HCT116 (cell line): ENCODE data around the gene TECTA. TPM values are rescaled to one million over a fixed set of nuclear protein-coding genes. Genes with fewer than 3 reads are reported as not detected.

ENCODE experiments used
- ATAC-seq: fragments of 200-7000 bp; cut with Tn5 transposase; 2 replicates; pipeline ENCODE4 v1.9.1; 2020; ENCODE audit warnings: mild to moderate bottlenecking, moderate library complexity
- BruUV-seq: library from RNA; stranded (reverse); fragments of 400-500 nt; replicated peaks from 2 replicates; lab custom pipeline; 2021; lab: Mats Ljungman, UMichigan
- CTCF ChIA-PET: fragments of 300-600 bp; sonication (Branson Sonifier 250); formaldehyde crosslinking; loops from one replicate; lab custom pipeline; 2021; ENCODE audit warnings: antibody characterized with exemption; lab: Charles Lee
- POLR2A ChIA-PET: fragments of 300-600, 350-600 bp; sonication (Branson Sonifier 250); formaldehyde crosslinking; loops from one replicate; lab custom pipeline; 2021; ENCODE audit warnings: antibody characterized with exemption; lab: Charles Lee
- RAD21 ChIA-PET, 2 experiments: fragments of 300-600 bp; sonication (Branson Sonifier 250); formaldehyde crosslinking; loops; one replicate each; lab custom pipeline; 2023; ENCODE audit warnings: low total read pairs in 2 of 2; ENCODE audit not compliant: uncharacterized antibody in 2 of 2, unreplicated experiment in 2 of 2, low non-redundant PET in 1 of 2; lab: Charles Lee
- DNase-seq: peaks from one replicate; pipeline ENCODE4 v3.0.0-alpha.2; 2010; ENCODE audit warnings: low read depth, low spot score
- H2AFZ ChIP-seq: fragments of 200-600 bp; shearing (Covaris generic), sonication (generic); 2 replicates; pipeline ENCODE4 v1.6.1; 2017; ENCODE audit warnings: low read depth, mixed run types, mixed read lengths, antibody characterized with exemption, low read length; ENCODE audit not compliant: poor library complexity, severe bottlenecking
- H3K27ac ChIP-seq: 2 replicates; pipeline ENCODE4 v1.5.1; 2012; ENCODE audit warnings: low read depth, low read length
- H3K27me3 ChIP-seq: fragments of 200-600 bp; sonication (generic); 2 replicates; pipeline ENCODE4 v1.6.1; 2016; ENCODE audit warnings: mixed run types, low read length, mixed read lengths; ENCODE audit not compliant: insufficient read depth
- H3K36me3 ChIP-seq, 2 experiments: fragments of 200-500 bp in 1 of 2; fragments of 200-600 bp in 1 of 2; sonication (Bioruptor generic) in 1 of 2; sonication (generic) in 1 of 2; 2 replicates each; pipeline versions ENCODE4 v1.5.1 to v1.6.1; 2014 to 2016; ENCODE audit warnings: low read length in 2 of 2, inconsistent platforms in 1 of 2, mixed read lengths in 1 of 2, mixed run types in 1 of 2; ENCODE audit not compliant: insufficient read depth in 2 of 2, control insufficient read depth in 1 of 2
- H3K4me1 ChIP-seq, 2 experiments: fragments of 200-600 bp in 1 of 2; sonication (generic) in 1 of 2; 2 replicates each; pipeline versions ENCODE4 v1.5.1 to v1.6.1; 2012 to 2017; ENCODE audit warnings: low read length in 2 of 2, inconsistent platforms in 1 of 2, mild to moderate bottlenecking in 1 of 2, mixed read lengths in 1 of 2, mixed run types in 1 of 2, moderate library complexity in 1 of 2; ENCODE audit not compliant: insufficient read depth in 2 of 2, control insufficient read depth in 1 of 2
- H3K4me2 ChIP-seq: fragments of 200-600 bp; sonication (generic); 2 replicates; pipeline ENCODE4 v1.6.1; 2017; ENCODE audit warnings: mixed run types, low read length, mixed read lengths
- H3K4me3 ChIP-seq, 2 experiments: fragments of 200-600 bp in 1 of 2; sonication (generic) in 1 of 2; replicated peaks in 1 of 2; 2 replicates each; pipeline ENCODE4 v1.5.1; 2011 to 2016; ENCODE audit warnings: low read length in 2 of 2, control low read depth in 1 of 2, low read depth in 1 of 2, mild to moderate bottlenecking in 1 of 2, mixed read lengths in 1 of 2, mixed run types in 1 of 2
- H3K79me2 ChIP-seq: fragments of 200-600 bp; sonication (generic); 2 replicates; pipeline ENCODE4 v1.6.1; 2017; ENCODE audit warnings: mild to moderate bottlenecking, mixed run types, low read length, moderate library complexity, mixed read lengths; ENCODE audit not compliant: insufficient read depth
- H3K9ac ChIP-seq: fragments of 200-600 bp; sonication (generic); 2 replicates; pipeline ENCODE4 v1.6.1; 2016; ENCODE audit warnings: low read length, mixed read lengths
- H3K9me2 ChIP-seq: fragments of 200-600 bp; sonication (generic), shearing (Covaris generic); 2 replicates; pipeline ENCODE4 v1.6.1; 2017; ENCODE audit warnings: mixed run types, mild to moderate bottlenecking, moderate library complexity; ENCODE audit not compliant: insufficient read depth
- H3K9me3 ChIP-seq, 2 experiments: fragments of 200-500 bp in 1 of 2; fragments of 200-600 bp in 1 of 2; sonication (Bioruptor generic) in 1 of 2; sonication (generic) in 1 of 2; 2 replicates each; pipeline ENCODE4 v1.6.1; 2014 to 2017; ENCODE audit warnings: low read length in 2 of 2, mixed read lengths in 2 of 2, inconsistent platforms in 1 of 2, low read depth in 1 of 2, mild to moderate bottlenecking in 1 of 2, mixed run types in 1 of 2, moderate library complexity in 1 of 2; ENCODE audit not compliant: control insufficient read depth in 1 of 2, insufficient read depth in 1 of 2
- H4K20me1 ChIP-seq: fragments of 200-600 bp; sonication (generic), shearing (Covaris generic); 2 replicates; pipeline ENCODE4 v1.6.1; 2017; ENCODE audit warnings: mixed run types, mild to moderate bottlenecking, moderate library complexity; ENCODE audit not compliant: insufficient read depth
- ATF3 ChIP-seq: IDR thresholded peaks from 2 replicates; pipeline ENCODE4 v1.6.1; 2012
- CEBPB ChIP-seq: IDR thresholded peaks from 2 replicates; pipeline ENCODE4 v1.6.1; 2012; ENCODE audit warnings: low read depth
- EGR1 ChIP-seq: IDR thresholded peaks from 2 replicates; pipeline ENCODE4 v1.6.1; 2012; ENCODE audit warnings: low read depth
- ELF1 ChIP-seq: IDR thresholded peaks from 2 replicates; pipeline ENCODE4 v1.6.1; 2012; ENCODE audit warnings: low read depth, borderline replicate concordance
- POLR2A ChIP-seq: IDR thresholded peaks from 2 replicates; pipeline ENCODE4 v1.7.0; 2011; ENCODE audit warnings: borderline replicate concordance; ENCODE audit not compliant: insufficient read depth, insufficient read length; ENCODE audit errors: extremely low read depth
- POLR2AphosphoS5 ChIP-seq: IDR thresholded peaks from 2 replicates; pipeline ENCODE4 v1.6.1; 2011; ENCODE audit warnings: mild to moderate bottlenecking, low read depth, low read length, moderate library complexity
- REST ChIP-seq: IDR thresholded peaks from 2 replicates; pipeline ENCODE4 v1.6.1; 2012; ENCODE audit warnings: low read depth
- SIN3A ChIP-seq: IDR thresholded peaks from 2 replicates; pipeline ENCODE4 v1.6.1; 2012; ENCODE audit warnings: low read depth
- TCF7L2 ChIP-seq: IDR thresholded peaks from 2 replicates; pipeline ENCODE4 v1.7.0; 2011; ENCODE audit warnings: borderline replicate concordance, inconsistent platforms; ENCODE audit not compliant: insufficient read depth, insufficient read length; ENCODE audit errors: extremely low read depth
- YY1 ChIP-seq: IDR thresholded peaks from 2 replicates; pipeline ENCODE4 v1.6.1; 2011; ENCODE audit warnings: low read length, low read depth, moderate library complexity, mild to moderate bottlenecking; ENCODE audit not compliant: insufficient replicate concordance; ENCODE audit errors: extremely low read depth
- intact Hi-C: fragments of 100-400 bp; cut with micrococcal nuclease; formaldehyde crosslinking; loops from 2 replicates; pipeline ENCODE4 v1.10.0; 2022
- total RNA-seq: library from RNA; stranded (reverse); gene quantifications from one replicate; pipeline ENCODE4 v1.2.1, GENCODE V29; 2021; ENCODE audit not compliant: unreplicated experiment
- TF ChIP-seq, protein P1 (sequence below): IDR thresholded peaks from 2 replicates; pipeline ENCODE4 v1.6.1; 2011; ENCODE audit warnings: mild to moderate bottlenecking, low read length, moderate library complexity; ENCODE audit not compliant: insufficient replicate concordance; ENCODE audit errors: extremely low read depth
- TF ChIP-seq, protein P2 (sequence below): IDR thresholded peaks from 2 replicates; pipeline ENCODE4 v1.6.1; 2012

TECTA gene
- total RNA-seq, 1 experiment from 2014 or later: 0.81 TPM

DNA sequence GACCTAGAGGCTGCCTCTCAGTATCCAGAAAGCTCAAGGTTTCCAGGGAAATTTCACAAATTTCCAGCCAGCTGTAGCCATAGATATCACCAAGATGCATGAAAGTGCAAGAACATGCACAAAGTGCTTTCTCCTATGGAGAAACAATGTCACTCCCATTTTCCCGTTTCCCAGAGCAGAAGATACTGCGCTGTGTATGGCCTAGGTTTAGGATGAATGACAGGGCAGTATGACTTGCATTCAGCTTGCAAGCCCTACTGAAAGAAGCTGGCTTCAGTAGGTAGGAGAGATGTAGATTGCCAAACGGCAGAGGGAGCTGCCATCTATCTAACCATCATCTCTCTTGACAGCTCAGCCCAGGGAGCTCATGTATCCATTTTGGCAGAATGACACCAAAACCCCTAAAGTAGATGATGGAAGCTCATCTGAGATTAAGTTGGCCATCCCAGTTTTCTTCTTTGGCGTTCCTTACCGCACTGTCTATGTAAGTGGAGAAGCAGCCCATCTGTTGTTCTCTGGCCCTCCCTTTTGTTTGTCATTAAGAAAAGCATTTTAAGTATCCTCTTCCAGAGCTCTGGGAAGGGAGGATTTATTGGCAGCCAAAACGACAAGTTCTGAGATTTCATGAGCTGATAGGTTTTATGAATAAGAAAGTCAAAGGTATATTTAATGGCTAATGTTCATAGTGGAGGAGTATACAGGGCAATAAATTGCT lies 4.6 kb downstream of the TECTA start:
- Histone ChIP-seq H3K9me2 (no peaks in the 10 kb centered on the region), H3K27me3 (peaks cover 5% of the 10 kb centered on the region; the same call in 1 of the 2 replicates), H3K9me3 (no peaks in the 10 kb centered on the region), H3K9ac (no peak overlapping the region), H3K4me1 (no peaks in the 10 kb centered on the region), H3K4me3 (no peak overlapping the region)
- no peak for ATAC-seq
- BruUV-seq: no TSS peak
- DNase-seq: no peak
- RAD21 ChIA-PET: no interaction called here
- intact Hi-C loops: no loop called here
- TF ChIP-seq POLR2A (no peak), EGR1 (no peak), POLR2AphosphoS5 (no peak), REST (no peak), YY1 (no peak), TCF7L2 (no peak), ELF1 (no peak), ATF3 (no peak), SIN3A (no peak), CEBPB (no peak)
- TF ChIP-seq, protein P1, sequence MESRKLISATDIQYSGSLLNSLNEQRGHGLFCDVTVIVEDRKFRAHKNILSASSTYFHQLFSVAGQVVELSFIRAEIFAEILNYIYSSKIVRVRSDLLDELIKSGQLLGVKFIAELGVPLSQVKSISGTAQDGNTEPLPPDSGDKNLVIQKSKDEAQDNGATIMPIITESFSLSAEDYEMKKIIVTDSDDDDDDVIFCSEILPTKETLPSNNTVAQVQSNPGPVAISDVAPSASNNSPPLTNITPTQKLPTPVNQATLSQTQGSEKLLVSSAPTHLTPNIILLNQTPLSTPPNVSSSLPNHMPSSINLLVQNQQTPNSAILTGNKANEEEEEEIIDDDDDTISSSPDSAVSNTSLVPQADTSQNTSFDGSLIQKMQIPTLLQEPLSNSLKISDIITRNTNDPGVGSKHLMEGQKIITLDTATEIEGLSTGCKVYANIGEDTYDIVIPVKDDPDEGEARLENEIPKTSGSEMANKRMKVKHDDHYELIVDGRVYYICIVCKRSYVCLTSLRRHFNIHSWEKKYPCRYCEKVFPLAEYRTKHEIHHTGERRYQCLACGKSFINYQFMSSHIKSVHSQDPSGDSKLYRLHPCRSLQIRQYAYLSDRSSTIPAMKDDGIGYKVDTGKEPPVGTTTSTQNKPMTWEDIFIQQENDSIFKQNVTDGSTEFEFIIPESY: no peak
- TF ChIP-seq, protein P2, sequence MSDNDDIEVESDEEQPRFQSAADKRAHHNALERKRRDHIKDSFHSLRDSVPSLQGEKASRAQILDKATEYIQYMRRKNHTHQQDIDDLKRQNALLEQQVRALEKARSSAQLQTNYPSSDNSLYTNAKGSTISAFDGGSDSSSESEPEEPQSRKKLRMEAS: no peak
- TF ChIP-seq, all 23 proteins: peak for 0
- H3K79me2 ChIP-seq: no peaks in the 10 kb centered on the region
- ChIA-PET CTCF (interaction anchor here (1.2 kb wide), 1 partner anchor 24 kb away, joined by 3 read pairs; no protein-coding TSS in a partner anchor), POLR2A (no interaction called here)
- no peak overlapping the region for H2AFZ ChIP-seq
- no peaks in the 10 kb centered on the region for H3K36me3 ChIP-seq
- H3K27ac ChIP-seq: no peak overlapping the region
- H4K20me1 ChIP-seq: no peaks in the 10 kb centered on the region
- H3K4me2 ChIP-seq: no peak overlapping the region
